ENCODE measurements around the gene PAGE2B. TPM values are rescaled to one million over a fixed set of nuclear protein-coding genes. Genes with fewer than 3 reads are reported as not detected.

PAGE2B gene, protein sequence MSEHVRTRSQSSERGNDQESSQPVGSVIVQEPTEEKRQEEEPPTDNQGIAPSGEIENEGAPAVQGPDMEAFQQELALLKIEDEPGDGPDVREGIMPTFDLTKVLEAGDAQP
- not detected for total RNA-seq (2021; fragmentation: NEBNext Ultra II Directional; extraction: Animal tissue kit (Norgen Biotek cat#: 25700))
- long read RNA-seq = 0 reads

DNA sequence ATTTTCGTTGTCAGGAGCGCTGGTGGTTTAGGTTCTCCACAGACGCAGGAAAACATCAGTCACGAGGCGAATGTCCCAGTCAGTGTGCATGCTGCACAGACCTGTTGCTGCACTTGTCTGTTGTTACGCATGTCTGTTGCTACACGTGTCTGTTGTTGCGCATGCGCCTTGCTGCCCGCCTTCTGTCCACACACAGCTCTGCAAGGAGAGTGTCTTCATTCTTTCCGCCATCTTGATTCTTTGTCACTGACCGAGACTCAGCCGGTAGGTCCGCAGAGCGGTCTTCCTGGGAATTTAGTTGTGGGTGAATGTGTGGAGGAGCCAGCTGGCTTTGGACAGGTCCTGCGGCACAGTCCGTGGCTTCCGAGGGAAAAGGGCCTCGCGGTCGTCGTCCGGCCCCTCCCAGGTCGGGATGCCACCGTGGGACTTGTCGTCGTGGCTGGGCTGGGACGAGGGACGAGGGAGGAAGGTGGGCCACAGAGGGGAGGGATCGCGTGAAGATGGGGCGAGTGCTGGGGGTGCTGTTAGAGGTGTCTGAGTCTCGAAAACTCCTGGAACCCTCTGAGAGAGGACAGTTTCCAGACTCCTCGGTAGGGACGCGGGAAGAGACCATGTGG, at the start of gene PAGE2B:
Gene PAGE2B, plus strand, starts transcription at position 180 of the 617 bp plus-strand sequence. CDS start 1,012 bp downstream, outside the sequence.
- Mint-ChIP-seq H3K4me1 (ENCODE audit: low read depth) (no peaks in the 10 kb centered on the region), H3K4me3 (no peak within 1 kb of the TSS), H3K36me3 (ENCODE audit: low read depth) (no peaks in the 10 kb centered on the region), H3K27me3 (ENCODE audit: insufficient read depth) (peaks cover 1% of the 10 kb centered on the region), H3K27ac (no peak within 1 kb of the TSS), H3K9me3 (no peaks in the 10 kb centered on the region)
- no peak for TF ChIP-seq CTCF (IDR thresholded peaks at IDR 0.05)
- DNase-seq = no peak

DNA sequence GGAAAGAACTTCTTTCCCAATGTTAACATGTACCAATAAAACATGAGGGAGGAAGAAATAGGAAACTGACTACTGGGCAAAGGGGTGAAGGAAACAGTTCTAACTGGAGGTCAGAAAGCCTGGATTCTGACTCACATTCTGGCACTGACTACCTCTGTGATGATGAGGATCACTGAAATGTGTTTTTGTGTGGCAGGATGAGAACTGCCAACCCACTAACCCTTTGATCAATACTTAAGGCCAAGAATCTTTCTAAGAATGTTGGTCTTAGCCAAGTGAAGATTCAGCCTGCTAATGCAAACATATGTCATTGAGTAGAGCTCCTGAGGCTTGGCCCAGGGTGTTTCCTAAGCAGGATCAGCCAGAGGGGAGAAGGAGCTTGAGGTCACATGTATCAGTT, 48.7 kb upstream of the PAGE2B start:
- Mint-ChIP-seq H3K27ac (no peak overlapping the region), H3K27me3 (ENCODE audit: insufficient read depth) (peaks cover 4% of the 10 kb centered on the region), H3K36me3 (ENCODE audit: low read depth) (no peaks in the 10 kb centered on the region), H3K4me1 (ENCODE audit: low read depth) (peaks cover 9% of the 10 kb centered on the region; the same call in 1 of the 2 replicates), H3K4me3 (no peak overlapping the region), H3K9me3 (no peaks in the 10 kb centered on the region)
- no peak for TF ChIP-seq CTCF (IDR thresholded peaks at IDR 0.05)
- no peak for DNase-seq

DNA sequence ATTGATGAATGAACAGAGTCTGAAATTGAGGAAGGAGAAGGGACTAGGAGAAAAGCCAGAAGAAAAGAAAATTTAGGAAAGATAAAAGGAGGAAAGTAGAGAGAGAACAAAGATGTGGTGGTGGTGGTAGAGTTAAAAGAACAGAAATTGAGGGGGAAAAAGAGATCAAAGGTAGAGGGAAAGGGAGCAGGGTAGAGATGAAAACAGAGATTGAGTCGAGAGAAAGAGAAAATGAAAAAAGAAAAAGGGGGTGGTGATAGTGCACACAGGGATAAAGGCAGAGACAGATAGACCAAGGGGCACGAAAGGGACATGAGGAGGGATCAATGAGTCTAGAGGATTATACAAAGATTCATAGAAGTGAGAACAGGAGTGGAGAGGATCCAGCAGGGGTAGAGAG, 48.0 kb upstream of the PAGE2B start:
- DNase-seq = no peak
- Mint-ChIP-seq H3K4me1 (ENCODE audit: low read depth) (peaks cover 9% of the 10 kb centered on the region; the same call in 1 of the 2 replicates), H3K27ac (no peak overlapping the region), H3K4me3 (no peak overlapping the region), H3K27me3 (ENCODE audit: insufficient read depth) (peaks cover 4% of the 10 kb centered on the region), H3K36me3 (ENCODE audit: low read depth) (no peaks in the 10 kb centered on the region), H3K9me3 (no peaks in the 10 kb centered on the region)
- no peak for TF ChIP-seq CTCF (IDR thresholded peaks at IDR 0.05)

DNA sequence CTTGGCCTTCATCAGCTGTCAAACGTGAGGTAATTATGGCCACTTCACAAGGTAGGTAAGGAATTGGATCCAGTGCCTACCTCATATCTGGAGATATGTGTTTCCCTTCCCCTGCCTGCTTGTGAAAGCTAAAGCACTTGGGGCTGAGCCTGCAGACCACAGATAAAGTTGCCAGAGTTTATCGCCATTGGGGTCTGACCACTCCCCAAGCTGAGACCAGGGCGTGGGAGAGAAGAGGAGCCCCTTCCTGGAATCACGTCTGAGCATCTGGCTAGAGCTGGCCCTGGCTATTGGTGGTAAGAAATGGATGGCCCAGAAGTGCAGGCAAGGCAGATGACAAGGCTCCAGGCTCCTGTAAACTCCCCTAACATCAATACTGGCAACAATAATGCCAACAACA, 46.8 kb upstream of the PAGE2B start:
- Mint-ChIP-seq H3K4me3 (no peak overlapping the region), H3K27ac (no peak overlapping the region), H3K36me3 (ENCODE audit: low read depth) (no peaks in the 10 kb centered on the region), H3K9me3 (no peaks in the 10 kb centered on the region), H3K4me1 (ENCODE audit: low read depth) (peaks cover 9% of the 10 kb centered on the region; the same call in 1 of the 2 replicates), H3K27me3 (ENCODE audit: insufficient read depth) (peaks cover 4% of the 10 kb centered on the region)
- no peak for DNase-seq
- no peak for TF ChIP-seq CTCF (IDR thresholded peaks at IDR 0.05)

DNA sequence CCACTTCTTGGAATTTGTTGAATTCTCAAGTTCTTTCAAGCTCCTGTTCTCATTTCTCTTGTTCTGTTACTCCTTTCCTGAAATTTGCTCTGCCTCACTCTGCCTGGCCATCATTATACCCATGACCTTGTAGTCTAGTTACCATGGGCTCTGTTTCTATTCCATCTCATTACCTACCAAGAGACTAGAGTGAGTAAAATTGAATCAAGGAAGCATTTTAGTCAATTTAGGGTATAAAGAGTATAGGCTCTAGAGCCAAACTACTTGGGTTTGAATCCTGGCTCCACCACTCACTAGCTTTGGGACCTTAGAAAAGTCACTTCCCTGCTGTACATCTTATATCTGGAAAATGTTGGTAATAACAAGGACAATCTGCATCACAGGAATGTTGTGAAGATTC, 46.2 kb upstream of the PAGE2B start:
- Mint-ChIP-seq H3K36me3 (ENCODE audit: low read depth) (no peaks in the 10 kb centered on the region), H3K4me1 (ENCODE audit: low read depth) (peaks cover 9% of the 10 kb centered on the region; the same call in 1 of the 2 replicates), H3K27ac (no peak overlapping the region), H3K9me3 (no peaks in the 10 kb centered on the region), H3K4me3 (no peak overlapping the region), H3K27me3 (ENCODE audit: insufficient read depth) (peaks cover 4% of the 10 kb centered on the region)
- no peak for DNase-seq
- no peak for TF ChIP-seq CTCF (IDR thresholded peaks at IDR 0.05)

All from HFFc6 (cell line).